Measurements from ENCODE around the gene KATNAL2. TPM values are rescaled to one million over a fixed set of nuclear protein-coding genes. Genes with fewer than 3 reads are reported as not detected.
A peak's percentile ranks its signal among the peaks of the same experiment; 100 is the strongest.

Gene KATNAL2
- polyA plus RNA-seq, 1 donor (not counting 4 experiments of a cell fraction or from before 2014, with no cell fraction given), result 1.1 TPM

DNA sequence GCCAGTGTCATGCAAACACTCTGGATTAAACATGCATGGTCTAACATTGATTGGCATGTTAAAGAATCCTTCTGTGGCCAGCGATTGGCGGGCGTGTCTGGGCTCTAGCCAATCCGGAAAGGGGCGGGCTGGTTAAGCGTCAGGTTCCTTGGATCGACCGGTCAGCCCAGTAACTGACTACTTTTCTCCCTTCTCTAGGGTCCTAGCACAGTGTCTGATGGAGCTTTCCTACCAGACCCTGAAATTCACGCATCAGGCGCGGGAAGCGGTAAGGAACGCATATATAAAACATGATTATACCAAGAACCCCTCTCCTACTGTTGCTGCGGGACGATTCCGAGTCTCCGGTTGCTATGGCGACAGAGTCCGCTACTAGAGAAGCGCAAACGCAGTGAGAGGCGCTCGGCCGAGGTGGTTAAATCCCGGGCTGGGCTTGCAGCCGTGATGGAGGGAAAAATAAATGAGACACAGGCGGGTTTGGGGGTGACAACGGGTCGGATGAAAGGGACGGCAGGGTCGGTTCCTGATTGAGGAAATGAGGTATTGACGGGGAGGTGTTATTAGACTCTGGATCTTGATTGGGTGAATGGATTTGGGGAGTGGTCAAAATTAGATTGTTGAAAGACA is 29.4 kb downstream of the KATNAL2 start:
- no peak for DNase-seq (ENCODE audit: low read depth, low spot score)
- H4K20me1 ChIP-seq (ENCODE audit: control insufficient read depth, extremely low read depth, insufficient read depth, low read length), result no peaks in the 10 kb centered on the region
- no peak overlapping the region for H3K27ac ChIP-seq (ENCODE audit: control insufficient read depth, insufficient read depth, low read length)
- H3K9me3 ChIP-seq (ENCODE audit: control insufficient read depth, low read depth, low read length), result no peaks in the 10 kb centered on the region
- H3K27me3 ChIP-seq (ENCODE audit: control insufficient read depth, extremely low read depth, insufficient read depth, low read length), result no peaks in the 10 kb centered on the region
- H3K4me1 ChIP-seq (ENCODE audit: control insufficient read depth, extremely low read depth, insufficient read depth, low read length), result peaks cover 6% of the 10 kb centered on the region
- no peaks in the 10 kb centered on the region for H3K36me3 ChIP-seq (ENCODE audit: control insufficient read depth in 2 of 2, extremely low read depth in 1 of 2, insufficient read depth in 2 of 2, low read length in 2 of 2)
- H3K4me2 ChIP-seq (ENCODE audit: control insufficient read depth, extremely low read depth, insufficient read depth, low read depth, low read length), result peak overlapping the region; percentile 76
- H3K9ac ChIP-seq (ENCODE audit: control insufficient read depth, extremely low read depth, insufficient read depth, low read length), result no peak overlapping the region
- peak; percentile 5 for FAIRE-seq
- H3K79me2 ChIP-seq (ENCODE audit: control insufficient read depth, insufficient read depth, low read length), result no peaks in the 10 kb centered on the region
- peak overlapping the region; percentile 47 to 71 (median 63) for H3K4me3 ChIP-seq (ENCODE audit: control insufficient read depth in 2 of 3, extremely low read depth in 1 of 3, insufficient read depth in 2 of 3, low read depth in 1 of 3, low read length in 3 of 3)
- H2AFZ ChIP-seq (ENCODE audit: control insufficient read depth, low read length), result peak overlapping the region; percentile 51
- H3K9me1 ChIP-seq (ENCODE audit: control insufficient read depth, extremely low read depth, insufficient read depth, low read length), result no peaks in the 10 kb centered on the region
- no peak for TF ChIP-seq EZH2 (IDR thresholded peaks at IDR 0.05; ENCODE audit: low read length)
- TF ChIP-seq, protein P1, sequence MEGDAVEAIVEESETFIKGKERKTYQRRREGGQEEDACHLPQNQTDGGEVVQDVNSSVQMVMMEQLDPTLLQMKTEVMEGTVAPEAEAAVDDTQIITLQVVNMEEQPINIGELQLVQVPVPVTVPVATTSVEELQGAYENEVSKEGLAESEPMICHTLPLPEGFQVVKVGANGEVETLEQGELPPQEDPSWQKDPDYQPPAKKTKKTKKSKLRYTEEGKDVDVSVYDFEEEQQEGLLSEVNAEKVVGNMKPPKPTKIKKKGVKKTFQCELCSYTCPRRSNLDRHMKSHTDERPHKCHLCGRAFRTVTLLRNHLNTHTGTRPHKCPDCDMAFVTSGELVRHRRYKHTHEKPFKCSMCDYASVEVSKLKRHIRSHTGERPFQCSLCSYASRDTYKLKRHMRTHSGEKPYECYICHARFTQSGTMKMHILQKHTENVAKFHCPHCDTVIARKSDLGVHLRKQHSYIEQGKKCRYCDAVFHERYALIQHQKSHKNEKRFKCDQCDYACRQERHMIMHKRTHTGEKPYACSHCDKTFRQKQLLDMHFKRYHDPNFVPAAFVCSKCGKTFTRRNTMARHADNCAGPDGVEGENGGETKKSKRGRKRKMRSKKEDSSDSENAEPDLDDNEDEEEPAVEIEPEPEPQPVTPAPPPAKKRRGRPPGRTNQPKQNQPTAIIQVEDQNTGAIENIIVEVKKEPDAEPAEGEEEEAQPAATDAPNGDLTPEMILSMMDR (optimal IDR thresholded peaks at IDR 0.05 in 1 of 3, IDR thresholded peaks at IDR 0.05 in 1 of 3, conservative IDR thresholded peaks at IDR 0.05 in 1 of 3; ENCODE audit: extremely low read depth in 1 of 3, insufficient read depth in 2 of 3, low read length in 3 of 3), result no peak
- dilution Hi-C loops (cut with MboI; ENCODE audit: extremely low pct_ligation_motif_present, low sequenced_read_pairs), result no loop called here

GRCh38 chr18:46950064-46950656 is 32.8 kb downstream of the KATNAL2 start:
- Histone ChIP-seq H2AFZ (ENCODE audit: control insufficient read depth, low read length) (no peak overlapping the region), H3K79me2 (ENCODE audit: control insufficient read depth, insufficient read depth, low read length) (no peaks in the 10 kb centered on the region), H3K4me2 (ENCODE audit: control insufficient read depth, extremely low read depth, insufficient read depth, low read depth, low read length) (no peak overlapping the region), H3K36me3 (ENCODE audit: control insufficient read depth in 2 of 2, extremely low read depth in 1 of 2, insufficient read depth in 2 of 2, low read length in 2 of 2) (no peaks in the 10 kb centered on the region), H3K4me1 (ENCODE audit: control insufficient read depth, extremely low read depth, insufficient read depth, low read length) (peaks cover 6% of the 10 kb centered on the region), H3K27me3 (ENCODE audit: control insufficient read depth, extremely low read depth, insufficient read depth, low read length) (no peaks in the 10 kb centered on the region), H3K9me3 (ENCODE audit: control insufficient read depth, low read depth, low read length) (no peaks in the 10 kb centered on the region), H3K9me1 (ENCODE audit: control insufficient read depth, extremely low read depth, insufficient read depth, low read length) (no peaks in the 10 kb centered on the region), H4K20me1 (ENCODE audit: control insufficient read depth, extremely low read depth, insufficient read depth, low read length) (no peaks in the 10 kb centered on the region), H3K27ac (ENCODE audit: control insufficient read depth, insufficient read depth, low read length) (no peak overlapping the region), H3K4me3 (ENCODE audit: control insufficient read depth in 2 of 3, extremely low read depth in 1 of 3, insufficient read depth in 2 of 3, low read depth in 1 of 3, low read length in 3 of 3) (no peak overlapping the region), H3K9ac (ENCODE audit: control insufficient read depth, extremely low read depth, insufficient read depth, low read length) (no peak overlapping the region)
- no peak for TF ChIP-seq EZH2 (IDR thresholded peaks at IDR 0.05; ENCODE audit: low read length)
- TF ChIP-seq, protein P1 (optimal IDR thresholded peaks at IDR 0.05 in 1 of 3, IDR thresholded peaks at IDR 0.05 in 1 of 3, conservative IDR thresholded peaks at IDR 0.05 in 1 of 3; ENCODE audit: extremely low read depth in 1 of 3, insufficient read depth in 2 of 3, low read length in 3 of 3), result peak in 2 of 3 experiments; percentile 40 to 47
- DNase-seq (ENCODE audit: low read depth, low spot score), result no peak
- FAIRE-seq, result no peak
- dilution Hi-C loops (cut with MboI; ENCODE audit: extremely low pct_ligation_motif_present, low sequenced_read_pairs), result no loop called here
